Measurements from ENCODE around the gene CYP3A7. TPM values are rescaled to one million over a fixed set of nuclear protein-coding genes. Genes with fewer than 3 reads are reported as not detected.
A peak's percentile ranks its signal among the peaks of the same experiment; 100 is the strongest.

The CYP3A7 gene
- total and polyA plus RNA-seq, 12 donors = not detected

- no peaks in the 10 kb centered on the region for H3K27me3 ChIP-seq
- H3K4me3 ChIP-seq = no peak overlapping the region
- 90 to 97% methylated on average over 9 of the region's 9 CpGs for WGBS, 2 donors
- H3K27ac ChIP-seq = no peak overlapping the region
- DNase-seq = no peak
- H3K4me1 ChIP-seq = no peaks in the 10 kb centered on the region
- no peak for ATAC-seq
- TF ChIP-seq CTCF (IDR thresholded peaks at IDR 0.05) = no peak
- H3K9me3 ChIP-seq = peaks cover 0 to 23% (median 4%) of the 10 kb centered on the region in 11 donors
- intact Hi-C loops (cut with DNase I) = no loop called here
- H3K36me3 ChIP-seq = no peaks in the 10 kb centered on the region
These were observed 49.8 kb downstream of the CYP3A7 start for GRCh38 chr7:99685129-99685758.

- peak in 2 of 8 donors; percentile 41 to 50 for ATAC-seq
- Histone ChIP-seq H3K27ac (no peak within 1 kb of the TSS), H3K4me1 (peaks cover 0 to 5% (median 0%) of the 10 kb centered on the region in 9 donors), H3K36me3 (no peaks in the 10 kb centered on the region), H3K4me3 (no peak within 1 kb of the TSS), H3K9me3 (peaks cover 0 to 15% (median 4%) of the 10 kb centered on the region in 11 donors), H3K27me3 (no peaks in the 10 kb centered on the region)
- WGBS, 2 donors = 66 to 69% methylated on average over 10 of the region's 10 CpGs
- TF ChIP-seq CTCF (IDR thresholded peaks at IDR 0.05) = no peak
- intact Hi-C loops (cut with DNase I) = no loop called here
- no peak for DNase-seq
These were observed 55.4 kb downstream of the CYP3A7 start, which contains the start of gene CYP3A5 for GRCh38 chr7:99679400-99680191. TSS of gene CYP3A5 (minus strand) at chr7:99679996. CDS start at chr7:99679896, 100 bp downstream.

GRCh38 chr7:99679032-99679399 is 56.0 kb downstream of the CYP3A7 start:
- Histone ChIP-seq H3K36me3 (no peaks in the 10 kb centered on the region), H3K4me3 (no peak overlapping the region), H3K9me3 (peaks cover 0 to 15% (median 4%) of the 10 kb centered on the region in 11 donors), H3K27ac (no peak overlapping the region), H3K27me3 (no peaks in the 10 kb centered on the region), H3K4me1 (peaks cover 0 to 5% (median 0%) of the 10 kb centered on the region in 9 donors)
- intact Hi-C loops (cut with DNase I) = no loop called here
- DNase-seq (no peak), ATAC-seq (no peak)
- WGBS, 2 donors = 39 to 53% methylated on average over 4 of the region's 4 CpGs
- no peak for TF ChIP-seq CTCF (IDR thresholded peaks at IDR 0.05)

- DNase-seq (no peak), ATAC-seq (no peak)
- no peaks in the 10 kb centered on the region for H3K27me3 ChIP-seq
- no peak overlapping the region for H3K4me3 ChIP-seq
- no peaks in the 10 kb centered on the region for H3K36me3 ChIP-seq
- TF ChIP-seq CTCF (IDR thresholded peaks at IDR 0.05) = no peak
- H3K27ac ChIP-seq = no peak overlapping the region
- WGBS, 2 donors = 94 to 95% methylated on average over 2 of the region's 2 CpGs
- H3K4me1 ChIP-seq = peaks cover 0 to 5% (median 0%) of the 10 kb centered on the region in 9 donors
- peaks cover 0 to 14% (median 4%) of the 10 kb centered on the region in 11 donors for H3K9me3 ChIP-seq
- intact Hi-C loops (cut with DNase I) = no loop called here
These were observed 57.3 kb downstream of the CYP3A7 start for GRCh38 chr7:99677648-99678045.

All from heart right ventricle (tissue), 16 donors.